Measurements from ENCODE around the gene CUBN.

DNA sequence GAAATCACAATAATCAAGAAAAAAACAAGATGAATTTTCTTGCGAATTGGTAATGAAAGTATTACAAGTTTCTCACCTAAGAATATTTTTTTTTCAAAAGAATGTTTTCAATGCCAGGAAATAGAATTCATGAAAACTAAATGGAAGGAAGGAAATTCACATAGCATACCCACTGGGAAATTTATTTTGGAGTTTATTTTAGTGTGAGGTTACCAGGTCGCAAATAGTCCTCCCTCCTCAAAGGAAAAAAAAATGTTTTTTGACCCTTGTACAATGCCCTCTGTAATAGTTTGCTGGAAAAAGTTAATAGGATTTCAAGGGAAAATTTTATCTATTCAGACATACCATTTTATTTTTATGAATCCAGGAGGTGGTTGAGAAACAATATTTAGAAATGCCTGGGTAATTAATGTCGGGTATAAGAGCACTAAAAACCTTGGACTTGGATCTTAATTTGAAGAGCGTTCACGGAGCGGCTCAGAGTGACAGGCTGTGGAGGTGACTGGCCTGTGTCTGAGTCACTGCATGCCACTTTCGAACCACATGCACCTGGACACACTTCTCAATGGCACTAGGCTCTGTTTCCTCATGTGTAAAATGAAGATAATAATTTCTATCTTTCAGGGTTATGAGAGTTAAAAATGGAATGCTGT is 28.2 kb downstream of the CUBN start:
- no peak for TF ChIP-seq SUZ12 (IDR thresholded peaks at IDR 0.05; ENCODE audit: extremely low read depth, insufficient read depth, insufficient read length)
- no peak for TF ChIP-seq YY1 (IDR thresholded peaks at IDR 0.05; ENCODE audit: insufficient read depth, insufficient read length)
- no peak for TF ChIP-seq ZNF274 (IDR thresholded peaks at IDR 0.05; ENCODE audit: low read depth, low read length)

Data from NT2/D1 (cell line).